Mesodermal cell (in vitro differentiated cells): ENCODE results near the gene ULK4.

Source experiments
- H3K27ac ChIP-seq: 2 replicates; pipeline ENCODE4 v1.7.0; 2013; ENCODE audit warnings: mild to moderate bottlenecking, low read depth, low read length, moderate library complexity; ENCODE audit not compliant: severe bottlenecking
- H3K36me3 ChIP-seq: 2 replicates; pipeline ENCODE4 v1.7.1; 2013; ENCODE audit warnings: mild to moderate bottlenecking, low read length, moderate library complexity; ENCODE audit not compliant: control insufficient read depth, insufficient read depth
- H3K4me1 ChIP-seq: one replicate; pipeline ENCODE4 v1.7.1; 2013; ENCODE audit warnings: mild to moderate bottlenecking, low read length; ENCODE audit not compliant: insufficient read depth, control insufficient read depth, poor library complexity, severe bottlenecking
- H3K4me3 ChIP-seq: 2 replicates; pipeline ENCODE4 v1.7.0; 2013; ENCODE audit warnings: low read length, control low read depth, mild to moderate bottlenecking; ENCODE audit not compliant: insufficient read depth, poor library complexity, severe bottlenecking; ENCODE audit errors: extremely low read depth
- H3K9me3 ChIP-seq: 2 replicates; pipeline ENCODE4 v1.7.1; 2013; ENCODE audit warnings: mild to moderate bottlenecking, low read length, moderate library complexity; ENCODE audit not compliant: control insufficient read depth
- WGBS, 2 experiments: methylation state at CpG; one replicate each; pipeline ENCODE4 v1.1.5; 2013; ENCODE audit warnings: missing lambda C conversion rate in 2 of 2; ENCODE audit not compliant: insufficient coverage in 2 of 2; 5-methylcytosine and 5-hydroxymethylcytosine counted together

The ULK4 gene

DNA sequence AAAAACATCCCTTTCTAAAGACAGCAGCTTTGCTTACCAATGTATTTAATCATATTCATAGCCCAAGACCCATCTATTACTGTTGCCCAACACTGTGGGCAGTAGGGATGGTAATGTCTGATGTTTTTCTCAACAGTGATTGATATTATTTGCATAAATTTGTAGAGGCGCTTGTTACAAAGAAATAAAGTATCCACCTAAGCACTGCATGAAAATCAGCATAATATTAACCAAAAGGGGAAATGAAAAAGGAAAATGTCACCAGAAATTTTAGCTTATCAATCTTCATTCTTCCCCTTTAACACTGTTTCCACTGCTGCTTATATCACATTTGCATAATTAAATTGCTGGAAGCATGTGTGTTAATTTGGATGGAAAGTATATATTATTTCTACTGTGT is 622.1 kb downstream of the ULK4 start:
- Histone ChIP-seq H3K36me3 (no peaks in the 10 kb centered on the region), H3K4me3 (no peak overlapping the region)
- WGBS, 2 experiments = no CpG with 5 or more reads among the region's 1 CpG

DNA sequence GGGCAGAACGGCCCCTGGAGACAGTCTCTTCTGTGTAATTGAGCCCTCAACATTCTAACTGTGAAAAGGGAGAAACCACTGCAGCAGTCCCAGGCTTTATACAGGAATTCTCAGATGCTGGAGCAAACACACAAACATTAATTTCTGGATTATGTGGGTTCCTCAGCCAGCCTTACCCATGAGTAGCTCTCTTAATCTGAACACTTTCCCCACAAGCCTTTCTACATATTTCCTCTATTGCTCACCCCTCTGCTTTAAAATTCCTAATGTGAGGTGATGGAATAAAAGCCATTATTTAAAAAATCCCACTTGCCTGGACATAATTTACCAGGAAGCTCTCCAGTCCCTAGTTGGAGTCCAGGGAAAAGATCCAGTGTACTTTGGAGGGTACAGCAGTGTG is 623.6 kb downstream of the ULK4 start:
- H3K4me1 ChIP-seq = peaks cover 3% of the 10 kb centered on the region
- no peaks in the 10 kb centered on the region for H3K9me3 ChIP-seq
- no peak overlapping the region for H3K27ac ChIP-seq
- 86 to 100% methylated on average over 1 of the region's 1 CpG for WGBS, 2 experiments
- no peak overlapping the region for H3K4me3 ChIP-seq
- H3K36me3 ChIP-seq = no peaks in the 10 kb centered on the region

More for the DNA sequence above, 622.1 kb downstream of the ULK4 start:
- Histone ChIP-seq H3K27ac (no peak overlapping the region), H3K9me3 (no peaks in the 10 kb centered on the region), H3K4me1 (peaks cover 3% of the 10 kb centered on the region)

DNA sequence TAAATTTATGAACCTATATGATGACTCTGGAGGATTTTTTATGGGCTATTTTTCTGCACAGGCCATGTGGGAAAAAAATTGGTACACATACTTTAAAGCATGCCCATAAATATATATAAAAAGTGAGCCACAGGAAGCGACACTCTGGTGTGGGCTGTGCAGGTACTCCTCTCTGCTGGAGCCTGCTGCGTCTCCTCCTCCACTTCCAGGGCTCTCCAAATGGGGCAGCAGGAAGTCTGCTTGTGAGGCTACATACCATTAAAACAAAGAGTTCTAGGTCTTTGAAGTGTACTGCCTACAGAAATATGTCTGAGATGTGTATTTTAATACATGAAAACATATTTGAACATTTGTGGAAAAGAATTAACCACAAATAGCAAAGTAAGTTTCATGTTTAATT is 627.5 kb downstream of the ULK4 start:
- Histone ChIP-seq H3K4me3 (no peak overlapping the region), H3K27ac (no peak overlapping the region), H3K4me1 (peaks cover 12% of the 10 kb centered on the region), H3K36me3 (no peaks in the 10 kb centered on the region), H3K9me3 (no peaks in the 10 kb centered on the region)
- WGBS, 2 experiments = 94% methylated on average over 2 of the region's 2 CpGs; no CpG with 5 or more reads in 1 of the 2 experiments

DNA sequence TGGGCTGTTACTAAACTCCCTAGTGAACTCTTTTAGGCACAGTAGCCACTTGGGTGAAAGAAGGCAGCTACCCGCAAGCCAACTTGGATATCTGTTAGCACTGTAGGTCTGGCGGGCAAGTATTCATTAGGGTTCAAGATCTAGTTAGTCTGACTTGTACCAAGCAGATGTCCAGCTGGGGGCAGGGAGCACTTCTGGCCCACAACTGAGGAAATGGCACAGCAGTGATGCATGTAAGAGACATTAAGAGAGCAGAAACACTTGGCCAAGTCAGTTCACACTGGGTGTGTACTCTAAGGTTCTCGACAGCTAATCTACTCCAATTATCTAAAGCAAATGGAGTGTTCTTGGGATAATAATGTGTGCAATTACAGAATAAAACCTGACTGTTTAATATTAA is 630.9 kb downstream of the ULK4 start:
- H3K4me1 ChIP-seq = peaks cover 18% of the 10 kb centered on the region
- H3K4me3 ChIP-seq = no peak overlapping the region
- 93 to 100% methylated on average over 2 to 3 of the region's 3 CpGs for WGBS, 2 experiments
- H3K27ac ChIP-seq = peak overlapping the region; percentile 6
- H3K9me3 ChIP-seq = no peaks in the 10 kb centered on the region
- no peaks in the 10 kb centered on the region for H3K36me3 ChIP-seq

DNA sequence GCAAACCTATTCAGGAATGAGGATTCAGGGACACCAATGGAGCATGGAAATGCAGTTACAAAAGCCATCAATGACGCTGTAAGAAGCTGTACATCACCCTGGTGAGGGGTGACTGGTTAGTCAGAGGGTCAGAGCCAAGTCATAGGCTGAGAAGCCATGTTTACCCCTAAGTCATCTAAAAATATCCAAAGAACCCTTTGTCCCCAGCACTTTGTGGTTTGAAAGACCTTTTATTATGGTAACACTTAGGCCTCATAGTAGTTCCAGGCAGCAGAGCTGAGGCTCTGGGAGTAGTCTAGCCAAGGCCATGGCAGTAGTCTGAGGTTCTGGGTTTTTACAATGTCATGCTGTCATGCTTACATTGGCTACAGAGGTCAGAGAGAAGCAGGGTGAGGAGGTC is 631.4 kb downstream of the ULK4 start:
- Histone ChIP-seq H3K4me3 (no peak overlapping the region), H3K36me3 (no peaks in the 10 kb centered on the region), H3K4me1 (peaks cover 18% of the 10 kb centered on the region), H3K27ac (peak overlapping the region; percentile 6), H3K9me3 (no peaks in the 10 kb centered on the region)
- WGBS, 2 experiments = 50% methylated on average over 1 of the region's 1 CpG; no CpG with 5 or more reads in 1 of the 2 experiments

DNA sequence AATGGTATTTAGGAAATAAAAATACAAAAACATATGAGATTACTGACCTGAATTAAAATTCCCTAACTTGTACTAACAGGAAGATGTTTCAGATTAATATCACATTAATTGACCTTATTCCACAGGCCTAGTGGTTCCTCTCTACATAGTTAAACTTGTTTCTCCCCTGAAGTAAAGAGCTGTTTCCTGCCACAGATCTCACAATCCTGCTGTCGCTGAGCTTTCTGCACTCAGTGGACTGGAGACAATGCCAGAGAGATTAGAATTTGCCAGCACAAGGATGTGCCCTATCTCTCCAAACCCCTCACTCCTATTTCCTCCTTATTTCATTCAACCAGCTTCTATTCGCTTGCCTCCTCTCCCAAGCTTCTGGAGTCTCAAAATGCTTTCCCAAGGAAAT is 632.0 kb downstream of the ULK4 start:
- Histone ChIP-seq H3K27ac (no peak overlapping the region), H3K9me3 (no peaks in the 10 kb centered on the region), H3K4me1 (peaks cover 18% of the 10 kb centered on the region), H3K4me3 (no peak overlapping the region), H3K36me3 (no peaks in the 10 kb centered on the region)
- WGBS, 2 experiments = 72 to 82% methylated on average over 2 of the region's 2 CpGs

DNA sequence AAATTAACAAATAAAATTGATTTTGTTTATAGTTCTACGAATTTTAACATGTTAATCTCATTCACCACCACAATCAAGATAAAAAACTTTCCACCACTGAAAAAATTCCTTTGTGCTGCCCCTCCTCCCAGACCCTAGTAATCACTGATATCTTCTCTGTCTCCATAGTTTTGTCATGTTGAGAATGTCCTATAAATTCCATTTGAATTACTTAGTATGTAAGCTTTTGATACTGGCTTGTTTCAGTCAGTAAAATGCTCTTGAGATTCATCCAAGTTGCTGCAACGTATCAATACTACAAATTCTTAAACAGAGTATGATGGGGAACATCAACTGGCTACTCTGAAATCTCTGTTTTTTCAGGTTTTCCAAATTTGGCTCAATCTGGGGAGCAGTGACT is 633.0 kb downstream of the ULK4 start:
- no peak overlapping the region for H3K4me3 ChIP-seq
- no peaks in the 10 kb centered on the region for H3K9me3 ChIP-seq
- H3K4me1 ChIP-seq = peaks cover 18% of the 10 kb centered on the region
- H3K36me3 ChIP-seq = no peaks in the 10 kb centered on the region
- WGBS, 2 experiments = no CpG with 5 or more reads among the region's 2 CpGs
- H3K27ac ChIP-seq = no peak overlapping the region

DNA sequence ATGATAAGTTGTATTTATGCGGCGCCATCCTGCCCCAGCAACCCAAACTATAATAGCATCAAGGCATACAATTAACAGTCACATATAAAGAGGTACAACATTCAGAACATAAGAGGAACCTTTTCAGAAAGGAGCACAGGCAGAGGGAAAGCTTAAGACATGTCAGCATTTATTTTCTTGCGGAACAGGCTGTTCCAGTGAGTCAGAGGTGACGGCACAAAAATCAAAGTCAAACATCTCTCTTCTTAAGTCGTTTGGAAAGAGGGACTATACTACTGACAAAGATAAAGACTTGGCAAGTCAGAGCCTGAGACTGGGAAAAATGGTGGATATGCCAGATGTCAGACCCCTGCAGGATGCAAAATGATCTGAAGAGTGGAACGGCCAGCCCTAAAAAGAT is 634.2 kb downstream of the ULK4 start:
- WGBS, 2 experiments = 84% methylated on average over 3 to 4 of the region's 6 CpGs
- H3K9me3 ChIP-seq = no peaks in the 10 kb centered on the region

DNA sequence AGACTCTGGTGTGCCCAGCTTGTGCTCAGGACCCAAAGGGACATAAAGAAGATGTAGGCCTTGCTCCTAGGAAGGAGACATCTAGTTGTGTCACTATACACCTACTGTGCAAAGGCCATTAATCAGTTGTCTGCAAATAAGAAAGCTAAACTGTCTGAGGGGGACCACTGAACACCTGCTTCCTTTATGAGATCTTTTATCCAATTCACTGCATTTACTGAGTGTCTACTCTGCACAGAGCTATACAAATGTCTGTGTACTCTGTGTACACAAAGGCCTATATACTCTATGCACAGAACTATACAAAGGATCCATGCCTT is 637.8 kb downstream of the ULK4 start:
- H3K4me1 ChIP-seq = peaks cover 17% of the 10 kb centered on the region
- no peak overlapping the region for H3K27ac ChIP-seq
- H3K4me3 ChIP-seq = no peak overlapping the region
- H3K36me3 ChIP-seq = no peaks in the 10 kb centered on the region
- no peaks in the 10 kb centered on the region for H3K9me3 ChIP-seq

More for the DNA sequence above, 634.2 kb downstream of the ULK4 start:
- Histone ChIP-seq H3K27ac (no peak overlapping the region), H3K4me3 (no peak overlapping the region), H3K4me1 (peaks cover 22% of the 10 kb centered on the region), H3K36me3 (no peaks in the 10 kb centered on the region)

DNA sequence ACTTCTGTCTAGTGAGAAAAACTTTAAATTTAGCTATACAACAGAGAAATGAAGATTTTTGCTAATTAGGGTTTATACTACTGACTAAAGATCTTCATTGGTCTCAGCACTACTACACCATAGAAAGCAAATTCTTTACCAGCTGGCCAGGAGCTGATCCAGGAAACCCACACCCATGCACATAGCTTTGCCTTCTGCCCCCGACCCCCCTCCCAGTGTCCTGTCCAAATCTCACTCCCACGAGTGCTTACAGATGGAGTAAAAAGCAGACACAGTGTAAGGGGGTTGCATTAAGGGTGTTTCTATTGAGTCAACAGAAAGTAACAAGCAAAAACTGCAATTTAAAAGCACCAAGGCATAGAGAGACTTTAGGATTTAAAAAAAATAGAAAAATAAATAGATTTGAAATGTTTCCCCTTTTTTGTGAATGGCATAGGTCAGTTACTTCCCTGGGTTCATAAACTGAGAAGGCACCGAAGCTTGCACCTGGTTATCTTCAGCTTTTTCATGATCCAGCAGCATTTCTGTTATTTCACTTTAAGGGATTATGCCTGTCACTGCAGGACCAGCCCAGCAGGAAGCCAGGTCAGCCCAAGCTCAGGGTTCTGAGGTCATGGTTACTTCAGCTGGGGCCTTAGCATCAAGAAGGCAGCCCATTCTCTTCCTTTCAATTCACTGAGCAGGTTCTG is 638.3 kb downstream of the ULK4 start:
- peaks cover 12% of the 10 kb centered on the region for H3K4me1 ChIP-seq

DNA sequence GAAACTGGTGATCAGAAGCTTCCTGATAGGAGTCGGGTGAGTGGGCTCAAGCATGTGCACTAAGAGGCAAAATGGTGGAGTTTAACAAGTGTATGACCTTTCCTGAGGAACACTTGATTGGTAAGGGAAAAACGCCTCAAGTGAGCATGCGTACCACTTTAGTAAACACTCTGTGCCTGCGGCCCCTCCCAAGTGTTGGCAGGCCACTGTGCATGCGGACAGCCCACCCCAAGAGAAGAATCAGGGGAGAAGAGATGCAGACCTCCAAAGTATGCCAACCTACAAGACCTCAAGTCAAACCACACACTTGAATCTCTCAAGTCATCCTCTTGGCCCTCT is 640.3 kb downstream of the ULK4 start:
- Histone ChIP-seq H3K9me3 (no peaks in the 10 kb centered on the region), H3K36me3 (no peaks in the 10 kb centered on the region), H3K4me3 (no peak overlapping the region), H3K4me1 (peaks cover 22% of the 10 kb centered on the region), H3K27ac (no peak overlapping the region)
- no CpG with 5 or more reads among the region's 5 CpGs for WGBS, 2 experiments

More for the DNA sequence above, 638.3 kb downstream of the ULK4 start:
- no peak overlapping the region for H3K27ac ChIP-seq
- 54 to 60% methylated on average over 1 of the region's 3 CpGs for WGBS, 2 experiments
- H3K36me3 ChIP-seq = no peaks in the 10 kb centered on the region
- no peak overlapping the region for H3K4me3 ChIP-seq
- no peaks in the 10 kb centered on the region for H3K9me3 ChIP-seq
